Hepatocyte (in vitro differentiated cells): ENCODE results near the gene AP3B2.

Source experiments
- EZH2 ChIP-seq: fragments of 200-600 bp; sonication (generic); IDR thresholded peaks from 2 replicates; pipeline ENCODE4 v1.6.1; 2016; ENCODE audit warnings: antibody characterized with exemption, mild to moderate bottlenecking, borderline replicate concordance
- EZH2phosphoT487 ChIP-seq: fragments of 200-600 bp; sonication (generic); IDR thresholded peaks from one replicate; pipeline ENCODE4 v1.6.1; 2018; ENCODE audit warnings: antibody characterized with exemption, mild to moderate bottlenecking, low read depth, moderate library complexity; ENCODE audit not compliant: unreplicated experiment, severe bottlenecking
- TF ChIP-seq, protein P1 (sequence below): fragments of 200-600 bp; sonication (generic); IDR thresholded peaks from 2 replicates; pipeline ENCODE4 v1.5.1; 2016; ENCODE audit warnings: antibody characterized with exemption, mild to moderate bottlenecking; ENCODE audit not compliant: poor library complexity

DNA sequence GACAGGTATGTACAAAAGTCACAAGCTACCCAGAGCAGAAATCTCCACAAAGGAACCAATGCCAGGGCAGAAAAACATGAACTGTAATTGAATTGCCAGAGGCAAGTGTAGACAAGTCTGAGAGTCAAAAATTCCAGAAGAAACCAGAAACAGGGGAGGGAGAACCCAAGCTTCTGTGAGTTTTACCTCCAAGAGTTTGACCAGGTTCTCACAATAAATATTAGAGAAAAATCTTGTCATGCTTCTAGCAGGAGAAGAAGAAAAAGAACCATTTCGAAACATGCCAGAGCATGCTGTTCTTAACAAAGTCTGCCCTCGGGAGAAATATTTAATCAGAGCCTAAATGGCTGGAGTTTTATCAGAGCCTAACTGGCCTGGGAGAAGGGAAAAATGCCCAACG is 32.5 kb upstream of the AP3B2 start:
- TF ChIP-seq, protein P1, sequence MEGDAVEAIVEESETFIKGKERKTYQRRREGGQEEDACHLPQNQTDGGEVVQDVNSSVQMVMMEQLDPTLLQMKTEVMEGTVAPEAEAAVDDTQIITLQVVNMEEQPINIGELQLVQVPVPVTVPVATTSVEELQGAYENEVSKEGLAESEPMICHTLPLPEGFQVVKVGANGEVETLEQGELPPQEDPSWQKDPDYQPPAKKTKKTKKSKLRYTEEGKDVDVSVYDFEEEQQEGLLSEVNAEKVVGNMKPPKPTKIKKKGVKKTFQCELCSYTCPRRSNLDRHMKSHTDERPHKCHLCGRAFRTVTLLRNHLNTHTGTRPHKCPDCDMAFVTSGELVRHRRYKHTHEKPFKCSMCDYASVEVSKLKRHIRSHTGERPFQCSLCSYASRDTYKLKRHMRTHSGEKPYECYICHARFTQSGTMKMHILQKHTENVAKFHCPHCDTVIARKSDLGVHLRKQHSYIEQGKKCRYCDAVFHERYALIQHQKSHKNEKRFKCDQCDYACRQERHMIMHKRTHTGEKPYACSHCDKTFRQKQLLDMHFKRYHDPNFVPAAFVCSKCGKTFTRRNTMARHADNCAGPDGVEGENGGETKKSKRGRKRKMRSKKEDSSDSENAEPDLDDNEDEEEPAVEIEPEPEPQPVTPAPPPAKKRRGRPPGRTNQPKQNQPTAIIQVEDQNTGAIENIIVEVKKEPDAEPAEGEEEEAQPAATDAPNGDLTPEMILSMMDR = no peak
- TF ChIP-seq EZH2 (no peak), EZH2phosphoT487 (no peak)
